Ovary (tissue), 3 donors: Measurements from ENCODE around the gene POLN.
"Not testable (repeated sequence)": the region's sequence is repeated elsewhere in the genome, so short reads cannot be mapped to it uniquely, and the experiment has no call there.

Source experiments
- CTCF ChIP-seq, 3 donors: fragments of 450-650 bp in 2 of 3; fragments of 200-600 bp in 1 of 3; IDR thresholded peaks; one replicate each; pipeline versions ENCODE4 v1.5.1 to v1.8.0; 2016 to 2022; ENCODE audit warnings: antibody characterized with exemption in 3 of 3, mild to moderate bottlenecking in 1 of 3
- POLR2A ChIP-seq: fragments of 450-650 bp; IDR thresholded peaks from one replicate; pipeline ENCODE4 v1.6.1; 2017; ENCODE audit warnings: antibody characterized with exemption, mild to moderate bottlenecking, moderate library complexity
- donor health status: DM: no; HTN: no; CAD: no.

GRCh38 chr4:2202789-2203188 lies 39.1 kb downstream of the POLN start:
- TF ChIP-seq CTCF (IDR thresholded peaks at IDR 0.05); POLR2A: not testable (repeated sequence)
